ENCODE results near the gene NMUR2. TPM values are rescaled to one million over a fixed set of nuclear protein-coding genes. Genes with fewer than 3 reads are reported as not detected.

Gene NMUR2
- total RNA-seq, 1 donor from 2014 or later: not detected

- Histone ChIP-seq H3K27ac (ENCODE audit: low read depth, low read length) (no peak overlapping the region), H3K9me3 (ENCODE audit: insufficient read depth, low read depth, low read length) (no peaks in the 10 kb centered on the region), H3K9ac (ENCODE audit: low read length) (no peak overlapping the region), H3K4me2 (ENCODE audit: low read length) (no peak overlapping the region), H2AFZ (ENCODE audit: low read depth, low read length) (no peak overlapping the region), H4K20me1 (ENCODE audit: insufficient read depth, low read length) (no peaks in the 10 kb centered on the region), H3K27me3 (ENCODE audit: insufficient read depth, low read length) (no peaks in the 10 kb centered on the region), H3K79me2 (ENCODE audit: insufficient read depth, low read length) (no peaks in the 10 kb centered on the region), H3K4me3 (ENCODE audit: insufficient read depth, low read depth, low read length) (no peak overlapping the region), H3K36me3 (ENCODE audit: insufficient read depth, low read length) (no peaks in the 10 kb centered on the region), H3K4me1 (ENCODE audit: insufficient read depth, low read length) (no peaks in the 10 kb centered on the region)
- no peaks in the 10 kb centered on the region for H3K36me3 Mint-ChIP-seq (ENCODE audit: low read depth, unreplicated experiment)
- FAIRE-seq (no peak), DNase-seq (ENCODE audit: low read depth) (no peak)
- H3K4me3 Mint-ChIP-seq (ENCODE audit: unreplicated experiment): no peak overlapping the region
- TF ChIP-seq EZH2 (IDR thresholded peaks at IDR 0.05; ENCODE audit: insufficient read depth, low read length) (no peak), CTCF (IDR thresholded peaks at IDR 0.05; ENCODE audit: insufficient read depth, low read depth, low read length) (no peak)
- H3K27me3 Mint-ChIP-seq (ENCODE audit: low read depth, unreplicated experiment): no peaks in the 10 kb centered on the region
- peaks cover 2% of the 10 kb centered on the region for H3K4me1 Mint-ChIP-seq (ENCODE audit: low read depth, unreplicated experiment)
- H3K27ac Mint-ChIP-seq (ENCODE audit: unreplicated experiment): no peak overlapping the region
- H3K9me3 Mint-ChIP-seq (ENCODE audit: unreplicated experiment): no peaks in the 10 kb centered on the region
These were observed 19.4 kb upstream of the NMUR2 start for GRCh38 chr5:152424501-152424900.

GRCh38 chr5:152422081-152422480 lies 17.0 kb upstream of the NMUR2 start:
- no peak for FAIRE-seq
- Histone ChIP-seq H3K9me3 (ENCODE audit: insufficient read depth, low read depth, low read length) (no peaks in the 10 kb centered on the region), H3K27me3 (ENCODE audit: insufficient read depth, low read length) (no peaks in the 10 kb centered on the region), H3K4me3 (ENCODE audit: insufficient read depth, low read depth, low read length) (no peak overlapping the region), H3K36me3 (ENCODE audit: insufficient read depth, low read length) (no peaks in the 10 kb centered on the region), H3K79me2 (ENCODE audit: insufficient read depth, low read length) (no peaks in the 10 kb centered on the region), H3K27ac (ENCODE audit: low read depth, low read length) (no peak overlapping the region), H3K4me2 (ENCODE audit: low read length) (no peak overlapping the region), H3K4me1 (ENCODE audit: insufficient read depth, low read length) (no peaks in the 10 kb centered on the region), H4K20me1 (ENCODE audit: insufficient read depth, low read length) (no peaks in the 10 kb centered on the region), H2AFZ (ENCODE audit: low read depth, low read length) (no peak overlapping the region), H3K9ac (ENCODE audit: low read length) (no peak overlapping the region)
- H3K9me3 Mint-ChIP-seq (ENCODE audit: unreplicated experiment): no peaks in the 10 kb centered on the region
- H3K4me1 Mint-ChIP-seq (ENCODE audit: low read depth, unreplicated experiment): no peaks in the 10 kb centered on the region
- peaks cover 4% of the 10 kb centered on the region for H3K27me3 Mint-ChIP-seq (ENCODE audit: low read depth, unreplicated experiment)
- no peaks in the 10 kb centered on the region for H3K36me3 Mint-ChIP-seq (ENCODE audit: low read depth, unreplicated experiment)
- no peak for DNase-seq (ENCODE audit: low read depth)
- no peak overlapping the region for H3K27ac Mint-ChIP-seq (ENCODE audit: unreplicated experiment)
- H3K4me3 Mint-ChIP-seq (ENCODE audit: unreplicated experiment): no peak overlapping the region
- TF ChIP-seq CTCF (IDR thresholded peaks at IDR 0.05; ENCODE audit: insufficient read depth, low read depth, low read length) (no peak), EZH2 (IDR thresholded peaks at IDR 0.05; ENCODE audit: insufficient read depth, low read length) (no peak)

- TF ChIP-seq EZH2 (IDR thresholded peaks at IDR 0.05; ENCODE audit: insufficient read depth, low read length) (no peak), CTCF (IDR thresholded peaks at IDR 0.05; ENCODE audit: insufficient read depth, low read depth, low read length) (no peak)
- Histone ChIP-seq H3K4me3 (ENCODE audit: insufficient read depth, low read depth, low read length) (no peak overlapping the region), H3K4me2 (ENCODE audit: low read length) (no peak overlapping the region), H3K9ac (ENCODE audit: low read length) (no peak overlapping the region), H3K79me2 (ENCODE audit: insufficient read depth, low read length) (no peaks in the 10 kb centered on the region), H3K9me3 (ENCODE audit: insufficient read depth, low read depth, low read length) (no peaks in the 10 kb centered on the region), H3K27me3 (ENCODE audit: insufficient read depth, low read length) (no peaks in the 10 kb centered on the region), H4K20me1 (ENCODE audit: insufficient read depth, low read length) (no peaks in the 10 kb centered on the region), H3K36me3 (ENCODE audit: insufficient read depth, low read length) (no peaks in the 10 kb centered on the region), H3K4me1 (ENCODE audit: insufficient read depth, low read length) (no peaks in the 10 kb centered on the region), H3K27ac (ENCODE audit: low read depth, low read length) (no peak overlapping the region), H2AFZ (ENCODE audit: low read depth, low read length) (no peak overlapping the region)
- no peak for DNase-seq (ENCODE audit: low read depth)
- no peak overlapping the region for H3K27ac Mint-ChIP-seq (ENCODE audit: unreplicated experiment)
- no peak for FAIRE-seq
- H3K9me3 Mint-ChIP-seq (ENCODE audit: unreplicated experiment): peaks cover 9% of the 10 kb centered on the region
- no peaks in the 10 kb centered on the region for H3K36me3 Mint-ChIP-seq (ENCODE audit: low read depth, unreplicated experiment)
- H3K27me3 Mint-ChIP-seq (ENCODE audit: low read depth, unreplicated experiment): no peaks in the 10 kb centered on the region
- no peak overlapping the region for H3K4me3 Mint-ChIP-seq (ENCODE audit: unreplicated experiment)
- no peaks in the 10 kb centered on the region for H3K4me1 Mint-ChIP-seq (ENCODE audit: low read depth, unreplicated experiment)
These were observed 7.0 kb upstream of the NMUR2 start for GRCh38 chr5:152412129-152412528.
